GM12878 (cell line): ENCODE results near the gene LRRC19. TPM values are rescaled to one million over a fixed set of nuclear protein-coding genes. Genes with fewer than 3 reads are reported as not detected.

Experiments used
- ATAC-seq: fragments of 200-7000 bp; cut with Tn5 transposase; 3 replicates; pipeline ENCODE4 v1.9.1; 2020; ENCODE audit warnings: mild to moderate bottlenecking, moderate library complexity
- BruUV-seq: library from RNA; stranded (reverse); fragments of 400-500 nt; replicated peaks from 2 replicates; lab custom pipeline; 2021; lab: Mats Ljungman, UMichigan
- CTCF ChIA-PET: fragments of 300-600 bp; sonication (Branson Sonifier 250); formaldehyde crosslinking; extraction: SDS; loops from one replicate; lab custom pipeline; 2021; ENCODE audit warnings: inconsistent platforms; lab: Yijun Ruan, JAX
- POLR2A ChIA-PET: fragments of 350-600 bp; formaldehyde crosslinking; extraction: SDS; loops from one replicate; lab custom pipeline; 2021; ENCODE audit warnings: inconsistent platforms; lab: Charles Lee
- RAD21 ChIA-PET: fragments of 300-600 bp; sonication (Branson Sonifier 250); formaldehyde crosslinking; loops from one replicate; lab custom pipeline; 2023; ENCODE audit warnings: antibody characterized with exemption; ENCODE audit not compliant: unreplicated experiment; lab: Charles Lee
- SMC1A ChIA-PET: fragments of 300-600 bp; sonication (Branson Sonifier 250); formaldehyde crosslinking; loops from one replicate; lab custom pipeline; 2023; ENCODE audit not compliant: unreplicated experiment, uncharacterized antibody; lab: Charles Lee
- DNase-seq: peaks from one replicate; pipeline ENCODE4 v3.0.0-alpha.2; 2011; ENCODE audit warnings: low read depth, low spot score
- FAIRE-seq: peaks from 3 replicates; lab custom pipeline; 2011; peaks lifted over from hg19 to GRCh38; lab: Jason Lieb, UNC
- H2AFZ ChIP-seq: 2 replicates; pipeline ENCODE4 v1.6.0; 2011; ENCODE audit warnings: low read depth, low read length, control low read depth; ENCODE audit not compliant: control insufficient read depth
- H3K27ac ChIP-seq: 2 replicates; pipeline ENCODE4 v1.5.1; 2011; ENCODE audit warnings: control low read depth; ENCODE audit not compliant: control insufficient read depth, insufficient read depth
- H3K27me3 ChIP-seq, 2 experiments: replicated peaks in 1 of 2; 2 replicates each; pipeline versions ENCODE4 v1.6.0 to v1.6.1; 2011; ENCODE audit warnings: low read length in 1 of 2; ENCODE audit not compliant: control insufficient read depth in 2 of 2, insufficient read depth in 2 of 2
- H3K36me3 ChIP-seq, 2 experiments: 2 replicates each; pipeline ENCODE4 v1.5.1; 2011; ENCODE audit warnings: low read length in 1 of 2; ENCODE audit not compliant: control insufficient read depth in 2 of 2, insufficient read depth in 2 of 2
- H3K4me1 ChIP-seq: 2 replicates; pipeline ENCODE4 v1.6.1; 2011; ENCODE audit warnings: mild to moderate bottlenecking, low read length, moderate library complexity, mixed read lengths; ENCODE audit not compliant: control insufficient read depth, insufficient read depth
- H3K4me2 ChIP-seq: 2 replicates; pipeline ENCODE4 v1.6.0; 2011; ENCODE audit warnings: control low read depth; ENCODE audit not compliant: control insufficient read depth, insufficient read depth
- H3K4me3 ChIP-seq: fragments of 200-600 bp; sonication (generic); 2 replicates; pipeline ENCODE4 v1.5.1; 2016
- H3K79me2 ChIP-seq: 2 replicates; pipeline ENCODE4 v1.6.0; 2011; ENCODE audit warnings: low read length; ENCODE audit not compliant: control insufficient read depth, insufficient read depth
- H3K9ac ChIP-seq: 2 replicates; pipeline ENCODE4 v1.8.0; 2011; ENCODE audit warnings: low read length, control low read depth, mixed read lengths; ENCODE audit not compliant: control insufficient read depth, insufficient read depth
- H3K9me3 ChIP-seq: replicated peaks from 3 replicates; pipeline ENCODE4 v1.5.1; 2011; ENCODE audit warnings: mild to moderate bottlenecking, low read length; ENCODE audit not compliant: control insufficient read depth, insufficient read depth
- H4K20me1 ChIP-seq: 2 replicates; pipeline ENCODE4 v1.6.0; 2011; ENCODE audit not compliant: control insufficient read depth, insufficient read depth
- ASH2L ChIP-seq: fragments of 300-600, 200-600 bp; sonication (generic); IDR thresholded peaks from 2 replicates; pipeline ENCODE4 v1.6.1; 2017; ENCODE audit warnings: low read depth, mild to moderate bottlenecking, borderline replicate concordance
- EZH2 ChIP-seq: IDR thresholded peaks from 2 replicates; pipeline ENCODE4 v1.6.1; 2012; ENCODE audit warnings: low read depth, mild to moderate bottlenecking, control low read depth, inconsistent platforms, low read length, borderline replicate concordance; ENCODE audit not compliant: control insufficient read depth
- IKZF1 ChIP-seq: fragments of 450-650 bp; conservative IDR thresholded peaks from 2 replicates; pipeline ENCODE4 v1.6.1; 2017; ENCODE audit warnings: antibody characterized with exemption, mild to moderate bottlenecking
- MXI1 ChIP-seq: fragments of 150-350 bp; IDR thresholded peaks from 2 replicates; pipeline ENCODE4 v1.6.1; 2011; ENCODE audit warnings: low read depth, mild to moderate bottlenecking, inconsistent platforms, low read length, improper control_type of control experiment
- NBN ChIP-seq: fragments of 450-650 bp; IDR thresholded peaks from 2 replicates; pipeline ENCODE4 v1.6.1; 2016
- NRF1 ChIP-seq: conservative IDR thresholded peaks from 2 replicates; pipeline ENCODE4 v1.6.1; 2011; ENCODE audit warnings: mild to moderate bottlenecking, low read depth, low read length, improper control_type of control experiment
- RCOR1 ChIP-seq: conservative IDR thresholded peaks from 2 replicates; pipeline ENCODE4 v1.6.1; 2012; ENCODE audit warnings: low read depth, low read length, improper control_type of control experiment
- REST ChIP-seq: IDR thresholded peaks from 2 replicates; pipeline ENCODE4 v1.6.1; 2012; ENCODE audit warnings: mild to moderate bottlenecking, low read depth, low read length
- TCF7 ChIP-seq: IDR thresholded peaks from 2 replicates; pipeline ENCODE4 v1.6.1; 2014; ENCODE audit warnings: antibody characterized with exemption, borderline replicate concordance
- ZNF274 ChIP-seq: IDR thresholded peaks from one replicate; pipeline ENCODE4 v1.8.0; 2011; ENCODE audit not compliant: insufficient read length, insufficient read depth
- WGBS: methylation state at CpG from one replicate; pipeline ENCODE4 v1.1.6; 2016; ENCODE audit warnings: low lambda C conversion rate; ENCODE audit not compliant: insufficient replicate concordance, insufficient coverage; ENCODE audit errors: missing lambda C conversion rate; 5-methylcytosine and 5-hydroxymethylcytosine counted together
- in situ Hi-C: fragments of 300-500 bp; cut with MboI; formaldehyde crosslinking; loops from 9 replicates; pipeline ENCODE4 v1.14.3; 2018; ENCODE audit warnings: mixed read lengths
- intact Hi-C: fragments of 100-400 bp; cut with micrococcal nuclease; formaldehyde crosslinking; loops from one replicate; pipeline ENCODE4 v1.14.2; 2022; ENCODE audit not compliant: unreplicated experiment
- polyA plus RNA-seq, 11 experiments: library from polyadenylated mRNA; depleted of rRNA in 4 of 11; unstranded in 6 of 11; stranded (reverse) in 5 of 11; fragments of >200 nt; fragmentation: Nextera tagmentation in 4 of 11; fragmentation: Illumina TruSeq in 1 of 11; extraction: Ambion mirVana in 4 of 11; extraction: Trizol in 1 of 11; gene quantifications; 1 replicate in 1 of 11; 2 replicates in 10 of 11; pipeline versions ENCODE4 v1.2.1 to v1.2.3, GENCODE V29; 2011 to 2016; ENCODE audit warnings: inconsistent platforms in 2 of 11, missing spikeins in 2 of 11, low read depth in 1 of 11
- total RNA-seq, 4 experiments: library from RNA; depleted of rRNA in 3 of 4; stranded (reverse); fragments of >200 nt in 3 of 4; fragmentation: Illumina TruSeq in 1 of 4; extraction: Trizol in 1 of 4; gene quantifications; 2 replicates each; pipeline versions ENCODE4 v1.2.1 to v1.2.3, GENCODE V29; 2013 to 2021
- TF ChIP-seq, protein P1 (sequence below): fragments of 450-650 bp; IDR thresholded peaks from 2 replicates; pipeline ENCODE4 v1.6.1; 2014; ENCODE audit warnings: mild to moderate bottlenecking
- TF ChIP-seq, protein P2 (sequence below): fragments of 450-650 bp; IDR thresholded peaks from 2 replicates; pipeline ENCODE4 v1.6.1; 2017; ENCODE audit warnings: mild to moderate bottlenecking

Gene LRRC19
- total and polyA plus RNA-seq, 10 of the 15 experiments (the other 5 are each of a cell fraction or from before 2014, with no cell fraction given): 0.02 to 0.20 (median 0.08) TPM; not detected in 6

DNA sequence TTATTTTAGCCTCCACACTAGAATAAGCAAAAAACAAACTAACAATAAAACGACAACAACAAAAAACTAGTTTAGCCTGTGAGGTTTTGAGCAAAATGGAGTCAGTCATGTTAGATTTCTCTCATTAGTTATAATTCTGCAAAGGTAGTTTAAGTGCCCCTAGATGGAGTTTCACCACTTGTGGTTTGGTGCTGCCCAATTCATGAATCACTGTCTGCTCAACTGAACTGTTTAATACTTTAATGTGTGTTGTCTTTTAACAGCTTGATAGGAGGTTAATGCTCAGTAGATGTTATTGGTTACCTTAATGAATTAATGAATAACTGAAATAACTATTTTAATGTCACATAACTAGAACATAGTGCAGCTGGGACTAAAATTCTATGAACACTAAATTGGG is 55.0 kb downstream of the LRRC19 start:
- Histone ChIP-seq H3K27me3 (no peaks in the 10 kb centered on the region), H3K4me3 (no peak overlapping the region), H3K79me2 (peaks cover 17% of the 10 kb centered on the region), H3K9me3 (no peaks in the 10 kb centered on the region), H4K20me1 (no peaks in the 10 kb centered on the region), H3K36me3 (no peaks in the 10 kb centered on the region), H2AFZ (no peak overlapping the region), H3K27ac (no peak overlapping the region), H3K9ac (no peak overlapping the region), H3K4me2 (no peak overlapping the region), H3K4me1 (no peaks in the 10 kb centered on the region)
- in situ Hi-C loops: no loop called here
- 90% methylated on average over 1 of the region's 1 CpG for WGBS
- CTCF ChIA-PET: no interaction called here
- ATAC-seq: no peak
- BruUV-seq: no TSS peak
- no peak for DNase-seq
- SMC1A ChIA-PET: no interaction called here
- FAIRE-seq: no peak
- TF ChIP-seq REST (no peak), EZH2 (no peak), IKZF1 (no peak)
- POLR2A ChIA-PET: no interaction called here
- RAD21 ChIA-PET: no interaction called here
- intact Hi-C loops: no loop called here

- intact Hi-C loops: loop anchor here (10.0 kb wide), 1 partner anchor 205 kb away; no protein-coding TSS in a partner anchor
- H4K20me1 ChIP-seq: no peaks in the 10 kb centered on the region
- no peak overlapping the region for H3K9ac ChIP-seq
- H2AFZ ChIP-seq: no peak overlapping the region
- POLR2A ChIA-PET: no interaction called here
- H3K4me3 ChIP-seq: no peak overlapping the region
- RAD21 ChIA-PET: no interaction called here
- no peak for FAIRE-seq
- BruUV-seq: no TSS peak
- CTCF ChIA-PET: no interaction called here
- H3K27me3 ChIP-seq: no peaks in the 10 kb centered on the region
- 41% methylated on average over 6 of the region's 6 CpGs for WGBS
- no peaks in the 10 kb centered on the region for H3K36me3 ChIP-seq
- no peak overlapping the region for H3K4me2 ChIP-seq
- SMC1A ChIA-PET: no interaction called here
- peaks cover 23% of the 10 kb centered on the region for H3K79me2 ChIP-seq
- no peak overlapping the region for H3K27ac ChIP-seq
- no peak for ATAC-seq
- H3K9me3 ChIP-seq: no peaks in the 10 kb centered on the region
- H3K4me1 ChIP-seq: no peaks in the 10 kb centered on the region
- in situ Hi-C loops: no loop called here
- DNase-seq: no peak
- TF ChIP-seq RCOR1: no peak
- no peak for TF ChIP-seq IKZF1
- TF ChIP-seq NRF1: no peak
- TF ChIP-seq, protein P1, sequence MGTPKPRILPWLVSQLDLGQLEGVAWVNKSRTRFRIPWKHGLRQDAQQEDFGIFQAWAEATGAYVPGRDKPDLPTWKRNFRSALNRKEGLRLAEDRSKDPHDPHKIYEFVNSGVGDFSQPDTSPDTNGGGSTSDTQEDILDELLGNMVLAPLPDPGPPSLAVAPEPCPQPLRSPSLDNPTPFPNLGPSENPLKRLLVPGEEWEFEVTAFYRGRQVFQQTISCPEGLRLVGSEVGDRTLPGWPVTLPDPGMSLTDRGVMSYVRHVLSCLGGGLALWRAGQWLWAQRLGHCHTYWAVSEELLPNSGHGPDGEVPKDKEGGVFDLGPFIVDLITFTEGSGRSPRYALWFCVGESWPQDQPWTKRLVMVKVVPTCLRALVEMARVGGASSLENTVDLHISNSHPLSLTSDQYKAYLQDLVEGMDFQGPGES: no peak
- no peak for TF ChIP-seq TCF7
- TF ChIP-seq MXI1: no peak
- no peak for TF ChIP-seq NBN
- TF ChIP-seq ZNF274: no peak
- TF ChIP-seq, protein P2, sequence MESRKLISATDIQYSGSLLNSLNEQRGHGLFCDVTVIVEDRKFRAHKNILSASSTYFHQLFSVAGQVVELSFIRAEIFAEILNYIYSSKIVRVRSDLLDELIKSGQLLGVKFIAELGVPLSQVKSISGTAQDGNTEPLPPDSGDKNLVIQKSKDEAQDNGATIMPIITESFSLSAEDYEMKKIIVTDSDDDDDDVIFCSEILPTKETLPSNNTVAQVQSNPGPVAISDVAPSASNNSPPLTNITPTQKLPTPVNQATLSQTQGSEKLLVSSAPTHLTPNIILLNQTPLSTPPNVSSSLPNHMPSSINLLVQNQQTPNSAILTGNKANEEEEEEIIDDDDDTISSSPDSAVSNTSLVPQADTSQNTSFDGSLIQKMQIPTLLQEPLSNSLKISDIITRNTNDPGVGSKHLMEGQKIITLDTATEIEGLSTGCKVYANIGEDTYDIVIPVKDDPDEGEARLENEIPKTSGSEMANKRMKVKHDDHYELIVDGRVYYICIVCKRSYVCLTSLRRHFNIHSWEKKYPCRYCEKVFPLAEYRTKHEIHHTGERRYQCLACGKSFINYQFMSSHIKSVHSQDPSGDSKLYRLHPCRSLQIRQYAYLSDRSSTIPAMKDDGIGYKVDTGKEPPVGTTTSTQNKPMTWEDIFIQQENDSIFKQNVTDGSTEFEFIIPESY: no peak
- TF ChIP-seq ASH2L: no peak
Measured at GRCh38 chr9:26949637-26950069, 55.8 kb downstream of the LRRC19 start.
